ENCODE results near the gene MICALL1.

Gene MICALL1

DNA sequence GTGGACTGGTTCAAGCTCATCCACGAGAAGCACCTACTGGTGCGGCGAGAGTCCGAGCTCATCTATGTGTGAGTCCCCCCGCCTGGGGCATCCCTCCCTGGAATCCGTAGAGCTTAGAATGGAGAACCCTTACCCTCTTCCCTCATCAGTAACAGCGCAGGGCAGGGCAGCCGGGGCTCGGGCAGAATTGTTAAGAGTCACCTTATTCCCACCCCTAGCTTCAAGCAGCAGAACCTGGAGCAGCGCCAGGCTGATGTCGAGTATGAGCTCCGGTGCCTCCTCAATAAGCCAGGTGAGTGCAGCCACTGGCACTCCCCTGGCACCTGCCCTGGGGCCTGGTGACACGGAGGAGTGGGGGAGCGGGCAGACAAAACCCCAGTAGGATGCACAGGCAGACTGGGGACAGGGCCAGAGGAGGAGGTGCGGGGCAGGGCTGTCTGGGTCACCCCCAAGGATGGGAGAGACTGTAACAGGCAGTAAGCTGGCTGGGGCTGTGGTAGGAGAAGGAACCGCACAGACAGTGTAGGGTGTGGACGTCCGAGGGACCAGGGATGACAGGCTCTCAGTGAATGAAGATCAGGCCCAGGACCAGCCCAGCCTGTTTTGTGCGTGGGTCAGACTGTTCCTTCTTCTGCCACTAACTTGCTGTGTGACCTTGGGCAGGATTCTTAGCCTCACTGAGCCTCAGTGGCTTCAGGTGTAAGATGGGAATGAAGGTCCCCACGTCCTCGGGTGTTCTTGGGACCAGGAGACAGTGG lies 26.9 kb downstream of the MICALL1 start:
- TF ChIP-seq, protein P1, sequence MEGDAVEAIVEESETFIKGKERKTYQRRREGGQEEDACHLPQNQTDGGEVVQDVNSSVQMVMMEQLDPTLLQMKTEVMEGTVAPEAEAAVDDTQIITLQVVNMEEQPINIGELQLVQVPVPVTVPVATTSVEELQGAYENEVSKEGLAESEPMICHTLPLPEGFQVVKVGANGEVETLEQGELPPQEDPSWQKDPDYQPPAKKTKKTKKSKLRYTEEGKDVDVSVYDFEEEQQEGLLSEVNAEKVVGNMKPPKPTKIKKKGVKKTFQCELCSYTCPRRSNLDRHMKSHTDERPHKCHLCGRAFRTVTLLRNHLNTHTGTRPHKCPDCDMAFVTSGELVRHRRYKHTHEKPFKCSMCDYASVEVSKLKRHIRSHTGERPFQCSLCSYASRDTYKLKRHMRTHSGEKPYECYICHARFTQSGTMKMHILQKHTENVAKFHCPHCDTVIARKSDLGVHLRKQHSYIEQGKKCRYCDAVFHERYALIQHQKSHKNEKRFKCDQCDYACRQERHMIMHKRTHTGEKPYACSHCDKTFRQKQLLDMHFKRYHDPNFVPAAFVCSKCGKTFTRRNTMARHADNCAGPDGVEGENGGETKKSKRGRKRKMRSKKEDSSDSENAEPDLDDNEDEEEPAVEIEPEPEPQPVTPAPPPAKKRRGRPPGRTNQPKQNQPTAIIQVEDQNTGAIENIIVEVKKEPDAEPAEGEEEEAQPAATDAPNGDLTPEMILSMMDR (IDR thresholded peaks at IDR 0.05; ENCODE audit: low read depth, low read length, missing control alignments): no peak
- Histone ChIP-seq H3K4me3 (ENCODE audit: low read depth, low read length) (no peak overlapping the region), H3K27me3 (replicated peaks) (no peaks in the 10 kb centered on the region), H3K36me3 (replicated peaks) (peaks cover 54% of the 10 kb centered on the region), H3K27ac (peak overlapping the region; percentile 54)
- no peak for DNase-seq
- in situ Hi-C loops (cut with HindIII; ENCODE audit: low pct_ligation_motif_present, low sequenced_read_pairs): no loop called here

DNA sequence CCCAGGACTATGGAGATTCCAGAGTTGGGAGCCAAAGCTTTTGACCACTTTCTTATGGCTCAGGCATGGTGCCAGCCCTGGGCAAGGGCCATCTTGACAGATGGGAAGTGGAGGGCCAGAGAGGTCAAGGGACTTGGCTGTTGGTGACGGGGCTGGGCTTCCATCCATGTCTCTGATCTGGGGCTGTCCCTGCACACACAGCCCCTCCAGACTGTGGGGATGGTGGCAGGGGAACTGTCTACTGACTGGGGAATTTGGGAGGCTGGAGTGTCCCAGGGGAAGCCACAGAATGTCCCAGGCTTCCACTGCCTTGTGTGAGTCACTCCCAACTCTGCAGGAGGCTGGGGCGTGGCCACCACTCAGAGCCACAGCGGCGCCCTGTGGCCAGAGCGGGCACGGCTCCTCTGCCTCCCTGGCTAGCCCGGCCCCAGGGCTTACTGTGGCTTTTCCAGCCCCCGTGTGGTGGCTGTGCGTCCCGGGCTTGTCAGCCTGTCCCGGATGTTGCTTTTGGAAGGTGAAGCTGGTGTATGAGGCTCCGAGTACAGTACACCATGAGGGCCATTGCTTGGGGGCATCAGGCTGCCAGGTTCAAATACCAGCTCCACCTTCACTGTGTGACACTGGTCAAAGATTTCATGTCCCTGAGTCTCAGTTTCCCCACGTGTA lies 27.7 kb downstream of the MICALL1 start:
- H3K36me3 ChIP-seq (replicated peaks): peaks cover 50% of the 10 kb centered on the region
- in situ Hi-C loops (cut with HindIII; ENCODE audit: low pct_ligation_motif_present, low sequenced_read_pairs): no loop called here
- H3K4me3 ChIP-seq (ENCODE audit: low read depth, low read length): no peak overlapping the region
- TF ChIP-seq, protein P1 (IDR thresholded peaks at IDR 0.05; ENCODE audit: low read depth, low read length, missing control alignments): peak; percentile 99
- peak; percentile 93 for DNase-seq
- peak overlapping the region; percentile 54 for H3K27ac ChIP-seq
- H3K27me3 ChIP-seq (replicated peaks): no peaks in the 10 kb centered on the region

DNA sequence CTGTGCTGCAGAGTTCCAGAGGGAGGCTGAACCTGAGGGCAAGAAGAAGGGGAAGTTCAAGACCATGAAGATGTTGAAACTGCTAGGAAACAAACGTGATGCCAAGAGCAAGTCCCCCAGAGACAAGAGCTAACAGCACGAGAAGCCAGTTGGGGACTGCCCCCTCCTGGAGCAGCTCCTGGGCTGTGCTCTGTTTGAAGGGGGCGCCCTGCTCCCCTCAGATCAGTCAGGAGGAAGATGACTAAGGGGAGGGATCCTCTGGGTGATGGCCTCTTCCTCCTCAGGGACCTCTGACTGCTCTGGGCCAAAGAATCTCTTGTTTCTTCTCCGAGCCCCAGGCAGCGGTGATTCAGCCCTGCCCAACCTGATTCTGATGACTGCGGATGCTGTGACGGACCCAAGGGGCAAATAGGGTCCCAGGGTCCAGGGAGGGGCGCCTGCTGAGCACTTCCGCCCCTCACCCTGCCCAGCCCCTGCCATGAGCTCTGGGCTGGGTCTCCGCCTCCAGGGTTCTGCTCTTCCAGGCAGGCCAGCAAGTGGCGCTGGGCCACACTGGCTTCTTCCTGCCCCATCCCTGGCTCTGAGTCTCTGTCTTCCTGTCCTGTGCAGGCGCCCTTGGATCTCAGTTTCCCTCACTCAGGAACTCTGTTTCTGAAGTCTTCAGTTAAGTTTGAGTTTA lies 34.7 kb downstream of the MICALL1 start:
- TF ChIP-seq, protein P1 (IDR thresholded peaks at IDR 0.05; ENCODE audit: low read depth, low read length, missing control alignments): no peak
- Histone ChIP-seq H3K36me3 (replicated peaks) (peaks cover 41% of the 10 kb centered on the region), H3K27me3 (replicated peaks) (no peaks in the 10 kb centered on the region), H3K27ac (no peak overlapping the region), H3K4me3 (ENCODE audit: low read depth, low read length) (no peak overlapping the region)
- in situ Hi-C loops (cut with HindIII; ENCODE audit: low pct_ligation_motif_present, low sequenced_read_pairs): no loop called here
- no peak for DNase-seq

DNA sequence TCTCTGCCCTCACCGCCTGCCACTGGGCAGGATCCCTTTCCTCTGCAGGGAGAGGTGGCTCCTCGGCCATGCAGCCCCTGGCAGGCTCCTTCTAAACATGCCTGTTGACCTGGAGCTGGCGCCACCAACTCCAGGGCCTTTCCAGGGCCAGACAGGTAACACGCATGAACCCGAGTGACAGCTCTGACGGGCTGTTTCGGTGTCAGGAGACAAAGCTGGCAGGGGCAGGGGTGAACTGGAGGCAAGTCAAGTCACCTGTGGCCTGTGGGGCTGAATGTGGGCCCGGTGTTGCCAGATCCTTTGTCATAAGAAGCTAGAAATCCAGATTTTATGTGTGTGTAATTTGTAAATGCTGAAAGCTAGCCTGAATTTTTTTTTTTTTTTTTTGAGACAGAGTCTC lies 36.0 kb downstream of the MICALL1 start:
- Histone ChIP-seq H3K4me3 (ENCODE audit: low read depth, low read length) (no peak overlapping the region), H3K27me3 (replicated peaks) (no peaks in the 10 kb centered on the region), H3K36me3 (replicated peaks) (peaks cover 37% of the 10 kb centered on the region), H3K27ac (no peak overlapping the region)
- in situ Hi-C loops (cut with HindIII; ENCODE audit: low pct_ligation_motif_present, low sequenced_read_pairs): no loop called here
- no peak for DNase-seq
- TF ChIP-seq, protein P1 (IDR thresholded peaks at IDR 0.05; ENCODE audit: low read depth, low read length, missing control alignments): no peak

DNA sequence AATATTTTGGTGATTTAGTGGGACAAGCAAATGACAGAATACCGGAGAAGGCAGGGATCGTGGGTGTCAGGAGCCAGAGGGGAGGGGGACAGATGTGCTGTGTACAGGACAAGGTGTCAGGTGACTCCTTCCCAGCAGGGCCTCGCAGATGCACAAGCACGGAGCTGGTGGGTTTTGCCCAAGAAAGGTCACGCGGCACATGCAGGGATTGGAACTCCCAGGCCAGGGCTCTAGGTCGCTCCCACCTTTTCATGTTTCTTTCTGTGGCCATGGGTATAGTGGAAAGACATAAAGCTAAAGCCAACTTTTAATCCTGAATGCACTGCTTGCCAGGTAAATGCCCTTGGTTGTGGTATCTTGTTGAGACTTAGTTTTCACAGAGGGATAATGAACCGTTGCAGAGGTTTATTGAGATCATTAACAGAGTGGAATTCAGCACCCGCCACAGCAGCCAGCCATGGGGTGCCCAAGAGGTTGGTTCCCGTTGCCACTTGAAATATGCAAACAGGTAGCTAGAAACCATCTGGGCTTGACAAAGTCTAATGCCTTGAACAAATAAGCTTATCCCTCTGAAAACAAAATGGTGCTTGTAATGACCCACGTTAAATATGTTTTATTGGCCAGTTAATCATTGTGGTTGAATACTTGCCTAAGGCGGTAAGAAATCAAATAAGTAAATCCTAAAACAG lies 37.2 kb downstream of the MICALL1 start:
- Histone ChIP-seq H3K4me3 (ENCODE audit: low read depth, low read length) (no peak overlapping the region), H3K27me3 (replicated peaks) (no peaks in the 10 kb centered on the region)

More for the DNA sequence above, 37.2 kb downstream of the MICALL1 start:
- TF ChIP-seq, protein P1 (IDR thresholded peaks at IDR 0.05; ENCODE audit: low read depth, low read length, missing control alignments): no peak
- in situ Hi-C loops (cut with HindIII; ENCODE audit: low pct_ligation_motif_present, low sequenced_read_pairs): no loop called here
- peaks cover 31% of the 10 kb centered on the region for H3K36me3 ChIP-seq (replicated peaks)
- DNase-seq: no peak
- no peak overlapping the region for H3K27ac ChIP-seq
